K562 (cell line): Measurements from ENCODE around the gene STRIP1. TPM values are rescaled to one million over a fixed set of nuclear protein-coding genes. Genes with fewer than 3 reads are reported as not detected.

Experiments
- ATAC-seq: fragments of 200-7000 bp; cut with Tn5 transposase; 3 replicates; pipeline ENCODE4 v1.9.1; 2020; ENCODE audit warnings: moderate library complexity
- BruUV-seq: library from RNA; stranded (reverse); fragments of 400-500 nt; replicated peaks from 2 replicates; lab custom pipeline; 2021; lab: Mats Ljungman, UMichigan
- CTCF ChIA-PET: fragments of 300-600 bp; formaldehyde crosslinking; extraction: SDS; loops from one replicate; lab custom pipeline; 2021; ENCODE audit warnings: low intra/inter-chr PET ratio; lab: Yijun Ruan, JAX
- POLR2A ChIA-PET: fragments of 300-600, 350-650 bp; sonication (Branson Sonifier 250); formaldehyde crosslinking; extraction: SDS; loops from one replicate; lab custom pipeline; 2021; ENCODE audit warnings: antibody characterized with exemption, inconsistent platforms; lab: Yijun Ruan, JAX
- DNase-seq, 4 experiments: peaks; one replicate each; pipeline versions ENCODE4 v3.0.0 to v3.0.0-alpha.2; 2011 to 2018; ENCODE audit warnings: low spot score in 3 of 4, mixed read lengths in 3 of 4; ENCODE audit errors: extremely low read depth in 1 of 4
- FAIRE-seq: peaks from 2 replicates; lab custom pipeline; 2011; peaks lifted over from hg19 to GRCh38; lab: Jason Lieb, UNC
- H2AFZ ChIP-seq: 2 replicates; pipeline ENCODE4 v1.6.0; 2011; ENCODE audit warnings: low read depth, low read length, control low read depth, inconsistent platforms
- H3K27ac ChIP-seq: fragments of 200-600 bp; 3 replicates; pipeline ENCODE4 v1.8.0; 2011; ENCODE audit warnings: low read depth, mild to moderate bottlenecking, control low read depth, inconsistent platforms, low read length, moderate library complexity, mixed read lengths; ENCODE audit errors: extremely low read depth
- H3K27me3 ChIP-seq, 2 experiments: fragments of 300-600 bp in 1 of 2; 2 replicates in 1 of 2; 3 replicates in 1 of 2; pipeline versions ENCODE4 v1.6.0 to v1.8.0; 2011; ENCODE audit warnings: inconsistent platforms in 2 of 2, low read length in 2 of 2, mild to moderate bottlenecking in 1 of 2, mixed read lengths in 1 of 2, moderate library complexity in 1 of 2; ENCODE audit not compliant: control insufficient read depth in 2 of 2, insufficient read depth in 2 of 2
- H3K36me3 ChIP-seq: fragments of 300-600 bp; 3 replicates; pipeline ENCODE4 v1.8.0; 2011; ENCODE audit warnings: mild to moderate bottlenecking, low read length, inconsistent platforms; ENCODE audit not compliant: control insufficient read depth, insufficient read depth
- H3K4me1 ChIP-seq, 2 experiments: fragments of 200-600 bp in 1 of 2; replicated peaks in 1 of 2; 2 replicates in 1 of 2; 3 replicates in 1 of 2; pipeline versions ENCODE4 v1.5.1 to v1.8.0; 2011; ENCODE audit warnings: inconsistent platforms in 2 of 2, low read length in 2 of 2, mild to moderate bottlenecking in 1 of 2, mixed read lengths in 1 of 2, moderate library complexity in 1 of 2; ENCODE audit not compliant: control insufficient read depth in 2 of 2, insufficient read depth in 2 of 2
- H3K4me2 ChIP-seq: 2 replicates; pipeline ENCODE4 v1.6.1; 2011; ENCODE audit warnings: low read length, control low read depth, inconsistent platforms, mixed read lengths; ENCODE audit not compliant: insufficient read depth
- H3K4me3 ChIP-seq: fragments of 200-600 bp; sonication (generic), shearing (Covaris generic); 2 replicates; pipeline ENCODE4 v1.5.1; 2016; ENCODE audit warnings: control low read depth, inconsistent platforms
- H3K79me2 ChIP-seq: fragments of 200-600 bp; 3 replicates; pipeline ENCODE4 v1.8.0; 2011; ENCODE audit warnings: low read length, inconsistent platforms; ENCODE audit not compliant: control insufficient read depth, insufficient read depth
- H3K9ac ChIP-seq, 2 experiments: 2 replicates each; pipeline versions ENCODE4 v1.6.0 to v1.6.1; 2011; ENCODE audit warnings: low read depth in 2 of 2, low read length in 2 of 2, control low read depth in 1 of 2, inconsistent platforms in 1 of 2, mild to moderate bottlenecking in 1 of 2, mixed read lengths in 1 of 2; ENCODE audit not compliant: insufficient read depth in 1 of 2
- H3K9me1 ChIP-seq: one replicate; pipeline ENCODE4 v1.6.0; 2011; ENCODE audit warnings: inconsistent platforms, mild to moderate bottlenecking, low read length, moderate library complexity; ENCODE audit not compliant: control insufficient read depth, insufficient read depth
- H3K9me3 ChIP-seq: replicated peaks from 2 replicates; pipeline ENCODE4 v1.5.1; 2011; ENCODE audit warnings: low read depth, low read length, inconsistent platforms; ENCODE audit not compliant: control insufficient read depth, insufficient read depth
- H4K20me1 ChIP-seq: replicated peaks from 2 replicates; pipeline ENCODE4 v1.6.1; 2011; ENCODE audit warnings: low read length, inconsistent platforms, mixed read lengths; ENCODE audit not compliant: control insufficient read depth, insufficient read depth
- CBX1 ChIP-seq: sonication (generic); IDR thresholded peaks from 2 replicates; pipeline ENCODE4 v1.6.1; 2016; ENCODE audit warnings: antibody characterized with exemption, low read depth, mild to moderate bottlenecking
- HCFC1 ChIP-seq: IDR thresholded peaks from 2 replicates; pipeline ENCODE4 v1.6.1; 2012; ENCODE audit warnings: low read depth, low read length, improper control_type of control experiment
- MECOM ChIP-seq: fragments of 250-450 bp; sonication (Bioruptor Pico); IDR thresholded peaks from 2 replicates; pipeline ENCODE4 v1.8.0; 2022; ENCODE audit warnings: inconsistent platforms
- NCOA4 ChIP-seq: fragments of 450-650 bp; IDR thresholded peaks from 2 replicates; pipeline ENCODE4 v1.6.1; 2018; ENCODE audit warnings: mild to moderate bottlenecking; ENCODE audit not compliant: partially characterized antibody
- RFX1 ChIP-seq: fragments of 450-650 bp; IDR thresholded peaks from 2 replicates; pipeline ENCODE4 v1.6.1; 2016; ENCODE audit warnings: mild to moderate bottlenecking, moderate library complexity
- STAG1 ChIP-seq: sonication (generic); formaldehyde crosslinking; IDR thresholded peaks from 2 replicates; pipeline ENCODE4 v1.5.0; 2020; ENCODE audit warnings: missing genetic modification reagents, borderline replicate concordance
- STAT5B ChIP-seq: fragments of 250-450 bp; sonication (Bioruptor Pico); IDR thresholded peaks from 2 replicates; pipeline ENCODE4 v1.8.0; 2021; ENCODE audit warnings: mild to moderate bottlenecking, inconsistent platforms
- U2AF1 ChIP-seq: fragments of 200-400 bp; formaldehyde crosslinking; optimal IDR thresholded peaks from 2 replicates; pipeline ENCODE3; 2017; ENCODE audit warnings: mild to moderate bottlenecking, low read depth, low read length, moderate library complexity
- ZBTB12 ChIP-seq: fragments of 250-450 bp; sonication (Bioruptor Pico); IDR thresholded peaks from 2 replicates; pipeline ENCODE4 v1.4.0; 2020
- WGBS: fragments of 100-300 bp; shearing (Covaris generic); methylation state at CpG from one replicate; pipeline ENCODE4 v1.1.6; 2016; ENCODE audit warnings: low coverage, mixed read lengths; ENCODE audit not compliant: insufficient coverage; ENCODE audit errors: missing lambda C conversion rate; 5-methylcytosine and 5-hydroxymethylcytosine counted together
- in situ Hi-C: fragments of 300-500 bp; cut with MboI; formaldehyde crosslinking; loops from 4 replicates; pipeline ENCODE4 v1.15.0; 2018; ENCODE audit warnings: inconsistent platforms, mixed read lengths
- intact Hi-C: fragments of 100-400 bp; cut with micrococcal nuclease; formaldehyde crosslinking; loops from 2 replicates; pipeline ENCODE4 v1.14.2; 2022
- polyA plus RNA-seq, 8 experiments: library from polyadenylated mRNA; depleted of rRNA in 4 of 8; stranded (reverse) in 5 of 8; unstranded in 3 of 8; fragments of >200 nt; fragmentation: Nextera tagmentation in 2 of 8; fragmentation: Illumina TruSeq in 1 of 8; extraction: Ambion mirVana in 2 of 8; extraction: Trizol in 1 of 8; gene quantifications; 2 replicates each; pipeline versions ENCODE4 v1.2.1 to v1.2.3, GENCODE V29; 2011 to 2014; ENCODE audit warnings: inconsistent platforms in 1 of 8, missing spikeins in 1 of 8
- total RNA-seq, 7 experiments: library from RNA; depleted of rRNA in 6 of 7; stranded (reverse); fragments of >200 nt in 6 of 7; fragmentation: Illumina TruSeq in 2 of 7; extraction: Trizol in 2 of 7; gene quantifications; 2 replicates each; pipeline versions ENCODE4 v1.2.1 to v1.2.3, GENCODE V29; 2011 to 2021; ENCODE audit warnings: low replicate concordance in 1 of 7
- TF ChIP-seq, protein P1 (sequence below): fragments of 450-650 bp; formaldehyde crosslinking; IDR thresholded peaks from 2 replicates; pipeline ENCODE4 v1.4.0; 2020; ENCODE audit warnings: mild to moderate bottlenecking, moderate library complexity

Gene STRIP1
- total and polyA plus RNA-seq, 9 of the 15 experiments (the other 6 are each of a cell fraction or from before 2014, with no cell fraction given), result 9.9 to 42.3 (median 32.0) TPM

DNA sequence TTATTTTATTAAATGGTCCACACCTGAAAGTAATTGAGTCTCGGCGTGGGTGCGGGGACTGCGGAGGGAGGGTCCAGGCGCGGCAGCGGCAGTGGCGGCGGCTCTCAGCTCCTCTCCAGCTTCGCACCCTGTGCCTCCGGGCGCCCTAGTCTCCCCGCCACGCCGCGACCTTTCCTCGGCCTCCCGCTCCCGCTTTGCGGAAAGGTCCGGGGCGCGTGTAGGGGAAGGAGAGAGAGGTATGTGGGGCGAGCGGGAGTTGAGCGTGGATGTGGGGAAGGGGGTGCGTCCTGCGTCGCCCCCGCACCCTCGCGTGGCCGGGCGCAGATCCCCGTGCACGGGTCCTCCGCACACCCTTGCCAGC is 49.4 kb downstream of the STRIP1 start:
- Histone ChIP-seq H3K4me2 (no peak overlapping the region), H4K20me1 (no peaks in the 10 kb centered on the region; the same call in 1 of the 2 replicates), H3K36me3 (no peaks in the 10 kb centered on the region), H3K9me3 (no peaks in the 10 kb centered on the region), H3K27me3 (peaks cover 30 to 59% of the 10 kb centered on the region in 2 experiments), H3K9ac (no peak overlapping the region), H3K79me2 (no peaks in the 10 kb centered on the region), H3K9me1 (peaks cover 5% of the 10 kb centered on the region), H3K4me3 (no peak overlapping the region), H3K27ac (no peak overlapping the region), H2AFZ (no peak overlapping the region), H3K4me1 (peaks cover 0 to 17% of the 10 kb centered on the region in 2 experiments; a peak in 1 of 5 replicates)
- in situ Hi-C loops (no loop called here), intact Hi-C loops (no loop called here)
- WGBS, result 32% methylated on average over 32 of the region's 37 CpGs
- CTCF ChIA-PET, result no interaction called here
- ATAC-seq, result no peak
- POLR2A ChIA-PET, result interaction anchor here (1.5 kb wide), 1 partner anchor 13 kb away, joined by 3 read pairs; the partner anchor contains the start of gene ALX3
- no peak for DNase-seq
- TF ChIP-seq, protein P1, sequence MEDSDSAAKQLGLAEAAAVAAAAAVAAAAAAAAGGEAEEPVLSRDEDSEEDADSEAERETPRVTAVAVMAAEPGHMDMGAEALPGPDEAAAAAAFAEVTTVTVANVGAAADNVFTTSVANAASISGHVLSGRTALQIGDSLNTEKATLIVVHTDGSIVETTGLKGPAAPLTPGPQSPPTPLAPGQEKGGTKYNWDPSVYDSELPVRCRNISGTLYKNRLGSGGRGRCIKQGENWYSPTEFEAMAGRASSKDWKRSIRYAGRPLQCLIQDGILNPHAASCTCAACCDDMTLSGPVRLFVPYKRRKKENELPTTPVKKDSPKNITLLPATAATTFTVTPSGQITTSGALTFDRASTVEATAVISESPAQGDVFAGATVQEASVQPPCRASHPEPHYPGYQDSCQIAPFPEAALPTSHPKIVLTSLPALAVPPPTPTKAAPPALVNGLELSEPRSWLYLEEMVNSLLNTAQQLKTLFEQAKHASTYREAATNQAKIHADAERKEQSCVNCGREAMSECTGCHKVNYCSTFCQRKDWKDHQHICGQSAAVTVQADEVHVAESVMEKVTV (CRISPR knock-in tag), result no peak
- TF ChIP-seq STAG1 (CRISPR knock-in tag) (no peak), HCFC1 (no peak), RFX1 (no peak), NCOA4 (no peak), ZBTB12 (CRISPR knock-in tag) (no peak), U2AF1 (no peak), STAT5B (CRISPR knock-in tag) (no peak), CBX1 (no peak), MECOM (CRISPR knock-in tag) (no peak)
- FAIRE-seq, result no peak
- BruUV-seq, result no TSS peak
